ENCODE measurements around the gene DLGAP1. TPM values are rescaled to one million over a fixed set of nuclear protein-coding genes. Genes with fewer than 3 reads are reported as not detected.

DLGAP1 gene
- total and polyA plus RNA-seq, 2 of the 13 experiments (the other 11 are each of a cell fraction or from before 2014, with no cell fraction given), result 0.01 TPM; not detected in 1

GRCh38 chr18:3593904-3594759 is 861.0 kb downstream of the DLGAP1 start (continued):
- no peak for TF ChIP-seq ZNF646 (CRISPR knock-in tag; IDR thresholded peaks at IDR 0.05)
- TF ChIP-seq MXD4 (CRISPR knock-in tag; IDR thresholded peaks at IDR 0.05), result no peak; the same call in 1 of the 2 replicates
- no peak for TF ChIP-seq GRHL1 (CRISPR knock-in tag; conservative IDR thresholded peaks at IDR 0.05)
- TF ChIP-seq RERE (CRISPR knock-in tag; IDR thresholded peaks at IDR 0.05; ENCODE audit: low read depth), result no peak; the same call in 1 of the 2 replicates
- TF ChIP-seq ASH2L (IDR thresholded peaks at IDR 0.05; ENCODE audit: insufficient read length, low read depth, low read length), result peak; percentile 42
- no peak for TF ChIP-seq LBX2 (CRISPR knock-in tag; IDR thresholded peaks at IDR 0.05; ENCODE audit: borderline replicate concordance)
- TF ChIP-seq ZNF605 (CRISPR knock-in tag; IDR thresholded peaks at IDR 0.05), result peak; percentile 3; the same call in 1 of the 2 replicates
- no peak for TF ChIP-seq ZNF451 (CRISPR knock-in tag; IDR thresholded peaks at IDR 0.05)
- TF ChIP-seq ZNF660 (CRISPR knock-in tag; IDR thresholded peaks at IDR 0.05; ENCODE audit: borderline replicate concordance, low read depth), result no peak
- TF ChIP-seq ZNF160 (CRISPR knock-in tag; IDR thresholded peaks at IDR 0.05), result no peak
- TF ChIP-seq ATF5 (CRISPR knock-in tag; IDR thresholded peaks at IDR 0.05; ENCODE audit: low read depth), result no peak
- TF ChIP-seq ZNF670 (CRISPR knock-in tag; IDR thresholded peaks at IDR 0.05; ENCODE audit: borderline replicate concordance), result no peak

Measured in HepG2 (cell line).